GM19193 (cell line): ENCODE measurements around the gene SLC48A1.

Experiments used
- POLR2A ChIP-seq: IDR thresholded peaks from 4 replicates; pipeline ENCODE4 v1.6.1; 2011; ENCODE audit not compliant: insufficient read depth, insufficient read length; ENCODE audit errors: extremely low read depth

Gene SLC48A1

GRCh38 chr12:47798382-47798948, 25.4 kb downstream of the SLC48A1 start:
- TF ChIP-seq POLR2A: no peak

- TF ChIP-seq POLR2A: no peak
Observed at GRCh38 chr12:47799357-47799955, 26.4 kb downstream of the SLC48A1 start.

GRCh38 chr12:47800582-47800981, 27.5 kb downstream of the SLC48A1 start:
- TF ChIP-seq POLR2A: no peak

GRCh38 chr12:47801170-47801903, 28.3 kb downstream of the SLC48A1 start:
- TF ChIP-seq POLR2A: no peak

- TF ChIP-seq POLR2A: no peak
Observed at GRCh38 chr12:47801904-47802246, 28.8 kb downstream of the SLC48A1 start.

GRCh38 chr12:47802312-47802711, 29.3 kb downstream of the SLC48A1 start:
- TF ChIP-seq POLR2A: no peak

DNA sequence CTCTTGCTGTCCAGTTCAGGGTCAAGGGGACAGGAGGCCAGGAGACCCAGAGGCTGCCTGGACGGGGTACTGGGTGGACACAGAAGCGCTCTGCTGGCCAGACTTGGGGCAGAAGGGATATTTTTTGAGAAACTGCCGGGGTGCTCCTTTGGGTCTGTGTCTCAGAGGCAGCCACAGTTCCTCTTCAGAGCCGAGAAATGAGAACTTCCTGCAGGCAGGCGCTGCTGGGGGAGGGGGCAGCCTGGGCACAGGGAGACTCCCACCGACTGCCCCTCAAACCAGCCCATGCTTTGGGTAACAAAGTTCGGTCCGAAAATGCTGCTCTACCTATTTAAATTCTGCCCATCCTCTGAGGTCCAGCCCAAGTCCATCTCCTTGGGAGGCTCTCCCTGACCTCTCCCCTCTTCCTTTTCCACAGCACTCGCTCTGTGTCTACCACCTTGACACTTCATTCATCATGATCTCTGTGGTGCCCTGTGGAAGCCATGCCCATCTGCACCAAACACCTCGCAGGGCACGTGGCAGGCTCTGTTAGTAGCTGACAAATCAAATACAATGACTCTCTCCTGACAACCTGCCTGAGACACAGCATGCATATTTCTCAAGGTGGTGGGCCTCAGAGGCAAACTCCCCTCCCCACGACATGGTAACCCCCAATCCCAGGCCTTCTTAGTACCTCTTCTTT, 30.3 kb downstream of the SLC48A1 start:
- no peak for TF ChIP-seq POLR2A

DNA sequence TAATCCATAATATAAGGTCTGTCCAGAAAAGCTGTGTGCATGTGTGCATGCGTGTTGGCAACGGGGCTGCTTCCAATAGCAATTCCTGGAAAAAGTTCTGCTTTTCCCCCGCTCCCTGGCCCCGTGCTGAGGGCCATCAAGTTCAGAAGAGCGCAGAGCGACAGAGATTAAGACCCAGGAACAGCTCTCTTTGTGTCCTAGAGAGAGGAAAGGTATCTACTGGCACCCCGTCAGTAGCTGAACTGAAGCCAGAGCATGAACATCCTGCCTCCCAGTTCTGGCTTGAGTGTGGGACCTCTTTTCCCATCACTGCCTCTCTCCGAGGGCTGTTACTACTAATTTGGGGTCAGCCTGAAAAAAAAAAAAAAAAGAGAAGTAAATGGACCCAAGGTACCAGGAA, 31.1 kb downstream of the SLC48A1 start:
- TF ChIP-seq POLR2A: no peak

GRCh38 chr12:47805417-47805816, 32.4 kb downstream of the SLC48A1 start:
- no peak for TF ChIP-seq POLR2A

DNA sequence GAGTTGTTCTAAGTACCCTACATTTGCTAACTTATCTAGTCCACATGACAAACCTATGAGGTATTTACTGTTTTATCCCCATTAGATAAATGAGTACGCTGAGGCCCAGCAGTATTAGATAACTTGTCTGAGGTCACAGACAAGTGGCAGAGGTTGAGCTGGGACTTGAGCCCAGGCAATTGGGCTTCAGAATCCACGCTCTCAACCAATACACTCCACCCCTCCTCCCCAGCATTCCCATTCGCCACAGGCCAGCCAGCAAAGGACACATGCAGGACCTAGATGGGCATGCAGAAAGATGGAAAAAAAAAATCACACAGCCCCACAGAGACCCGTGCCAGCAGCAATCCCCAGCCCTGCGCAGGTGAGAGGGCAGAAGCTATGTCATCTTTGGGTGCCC, 34.3 kb downstream of the SLC48A1 start:
- TF ChIP-seq POLR2A: no peak

DNA sequence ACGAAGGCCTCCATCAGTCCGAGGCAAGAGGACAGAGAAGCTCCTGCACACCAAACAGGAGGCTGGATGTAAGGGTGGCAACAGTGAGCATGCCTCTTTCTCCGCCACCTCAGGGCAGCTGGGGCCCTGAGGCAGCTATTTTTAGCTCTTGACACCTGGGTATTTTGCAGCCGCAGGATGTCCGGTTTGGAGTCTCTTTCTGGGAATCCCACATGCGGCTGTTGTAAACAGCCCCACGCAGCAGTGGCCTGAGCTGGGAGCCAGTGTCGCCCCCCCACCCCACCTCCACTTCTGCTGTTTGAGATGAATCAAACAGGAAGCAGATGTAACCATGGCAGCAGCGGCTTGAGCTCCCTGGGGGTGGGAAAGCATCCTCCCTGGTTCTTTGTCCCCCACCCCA, 35.0 kb downstream of the SLC48A1 start:
- TF ChIP-seq POLR2A: peak; percentile 23

DNA sequence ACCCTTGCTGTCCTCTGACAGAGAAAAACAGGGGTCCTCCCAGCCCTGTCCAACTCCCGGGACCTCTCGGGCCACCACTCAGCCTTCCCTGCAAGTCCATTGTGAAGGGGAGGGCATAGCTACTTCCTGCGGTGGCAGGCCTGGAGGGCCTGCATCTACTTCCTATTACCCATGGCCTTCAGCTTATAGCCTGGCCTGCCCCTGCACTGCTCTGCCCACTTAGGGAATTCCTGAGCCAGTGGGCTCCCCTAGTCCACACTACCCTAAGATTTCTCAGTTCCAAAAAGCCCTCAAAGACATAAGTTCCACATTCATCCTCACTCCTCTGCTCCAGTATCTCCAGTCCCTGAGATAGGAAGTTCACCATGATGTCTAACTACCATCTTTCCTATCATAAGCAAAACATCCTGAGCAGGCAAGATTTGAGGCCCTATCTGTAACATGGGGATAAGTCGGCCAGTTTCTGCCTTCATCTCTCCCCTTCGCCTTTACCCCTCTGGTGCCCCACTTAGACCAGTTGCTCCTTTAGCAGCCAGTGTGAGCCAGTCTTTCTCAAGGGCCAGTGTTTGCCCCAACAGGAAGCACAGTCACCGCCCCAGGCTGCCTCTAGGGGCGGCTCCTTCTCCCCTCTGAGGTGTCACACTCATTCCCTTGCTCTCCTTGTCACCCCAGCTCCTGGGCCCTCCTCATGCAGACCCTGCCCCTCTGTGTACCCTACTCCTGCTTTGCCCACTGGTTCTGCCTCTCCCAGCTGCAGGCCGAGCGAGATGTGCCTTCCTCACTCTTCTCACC, 35.7 kb downstream of the SLC48A1 start:
- no peak for TF ChIP-seq POLR2A

GRCh38 chr12:47811072-47811396, 38.0 kb downstream of the SLC48A1 start:
- no peak for TF ChIP-seq POLR2A

DNA sequence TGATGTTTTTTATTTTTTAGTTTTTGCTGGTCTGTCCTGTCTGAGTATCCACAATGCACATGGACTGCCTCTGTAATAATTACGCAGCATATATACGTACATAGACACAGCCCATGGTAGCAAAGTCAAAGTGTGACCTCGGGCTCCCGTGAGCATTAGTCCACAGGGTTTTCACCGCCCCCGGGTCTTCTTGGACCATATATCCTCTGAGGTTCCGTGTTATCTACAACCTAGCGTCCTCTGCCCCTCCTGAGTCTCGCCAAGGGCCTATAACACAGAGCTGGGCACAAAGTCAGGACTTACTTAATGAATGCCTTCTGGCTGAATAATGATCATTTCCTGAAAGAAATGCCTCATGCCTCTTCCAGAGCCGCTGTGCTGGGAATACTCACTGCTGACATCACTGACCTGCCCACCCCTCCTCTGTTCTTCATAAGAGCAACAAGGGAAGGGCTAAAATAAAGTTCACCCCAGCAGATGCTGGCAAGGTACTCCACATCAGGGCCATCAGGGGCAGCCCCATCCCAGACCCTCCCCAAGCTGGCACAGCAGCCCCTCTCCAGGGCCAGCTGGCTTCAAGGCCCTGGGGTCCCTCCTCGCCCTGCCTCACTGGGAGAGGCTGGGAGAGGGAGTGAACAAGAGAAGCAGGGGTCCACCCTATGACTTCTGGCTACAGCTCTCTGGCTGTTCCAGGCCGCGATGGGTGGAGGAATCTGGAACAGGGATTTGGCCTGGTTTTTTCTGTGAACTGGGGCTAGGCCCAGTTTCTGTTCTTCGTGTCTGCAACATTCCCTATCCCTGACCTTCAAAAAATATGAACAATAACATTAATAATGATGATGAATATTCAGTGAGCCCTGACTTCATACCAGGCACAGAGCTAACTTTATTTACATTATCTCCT, 38.8 kb downstream of the SLC48A1 start:
- TF ChIP-seq POLR2A: no peak
